ENCODE data around the gene LRRC26.

LRRC26 gene

GRCh38 chr9:137184881-137185660 is 15.2 kb upstream of the LRRC26 start:
- peaks cover 30 to 32% of the 10 kb centered on the region in 2 experiments for H3K4me1 ChIP-seq (ENCODE audit: control insufficient read depth in 1 of 2, insufficient read depth in 1 of 2, low read depth in 1 of 2, low read length in 1 of 2)
- no peak overlapping the region for H3K27ac ChIP-seq
- TF ChIP-seq CTCF (IDR thresholded peaks at IDR 0.05), result no peak
- no peaks in the 10 kb centered on the region for H3K27me3 ChIP-seq
- H3K36me3 ChIP-seq, result peaks cover 77% of the 10 kb centered on the region
- no peak overlapping the region for H3K4me3 ChIP-seq (ENCODE audit: low read depth in 1 of 2, low read length in 1 of 2)
- no peaks in the 10 kb centered on the region for H3K9me3 ChIP-seq

- TF ChIP-seq CTCF (IDR thresholded peaks at IDR 0.05), result no peak
- no peaks in the 10 kb centered on the region for H3K27me3 ChIP-seq
- no peak overlapping the region for H3K27ac ChIP-seq
- H3K4me1 ChIP-seq (ENCODE audit: control insufficient read depth in 1 of 2, insufficient read depth in 1 of 2, low read depth in 1 of 2, low read length in 1 of 2), result peaks cover 21 to 22% of the 10 kb centered on the region in 2 experiments
- H3K36me3 ChIP-seq, result peaks cover 83% of the 10 kb centered on the region
- no peaks in the 10 kb centered on the region for H3K9me3 ChIP-seq
- H3K4me3 ChIP-seq (ENCODE audit: low read depth in 1 of 2, low read length in 1 of 2), result no peak overlapping the region
Observed at GRCh38 chr9:137183980-137184595, 14.2 kb upstream of the LRRC26 start.

GRCh38 chr9:137182836-137183235 is 13.0 kb upstream of the LRRC26 start:
- Histone ChIP-seq H3K27me3 (no peaks in the 10 kb centered on the region), H3K9me3 (no peaks in the 10 kb centered on the region), H3K4me1 (ENCODE audit: control insufficient read depth in 1 of 2, insufficient read depth in 1 of 2, low read depth in 1 of 2, low read length in 1 of 2) (peaks cover 13 to 15% of the 10 kb centered on the region in 2 experiments), H3K27ac (no peak overlapping the region), H3K36me3 (peaks cover 96% of the 10 kb centered on the region), H3K4me3 (ENCODE audit: low read depth in 1 of 2, low read length in 1 of 2) (no peak overlapping the region)
- no peak for TF ChIP-seq CTCF (IDR thresholded peaks at IDR 0.05)

- no peak for TF ChIP-seq CTCF (IDR thresholded peaks at IDR 0.05)
- H3K27ac ChIP-seq, result no peak overlapping the region
- no peak overlapping the region for H3K4me3 ChIP-seq (ENCODE audit: low read depth in 1 of 2, low read length in 1 of 2)
- peaks cover 3 to 4% of the 10 kb centered on the region in 2 experiments for H3K4me1 ChIP-seq (ENCODE audit: control insufficient read depth in 1 of 2, insufficient read depth in 1 of 2, low read depth in 1 of 2, low read length in 1 of 2)
- H3K36me3 ChIP-seq, result peaks cover 100% of the 10 kb centered on the region
- H3K27me3 ChIP-seq, result no peaks in the 10 kb centered on the region
- H3K9me3 ChIP-seq, result no peaks in the 10 kb centered on the region
Observed at GRCh38 chr9:137181680-137182079, 11.8 kb upstream of the LRRC26 start.

- Histone ChIP-seq H3K36me3 (peaks cover 89% of the 10 kb centered on the region), H3K9me3 (no peaks in the 10 kb centered on the region), H3K27me3 (peaks cover 5% of the 10 kb centered on the region), H3K27ac (no peak overlapping the region), H3K4me3 (ENCODE audit: low read depth in 1 of 2, low read length in 1 of 2) (no peak overlapping the region), H3K4me1 (ENCODE audit: control insufficient read depth in 1 of 2, insufficient read depth in 1 of 2, low read depth in 1 of 2, low read length in 1 of 2) (no peaks in the 10 kb centered on the region)
- no peak for TF ChIP-seq CTCF (IDR thresholded peaks at IDR 0.05)
Observed at GRCh38 chr9:137180491-137180890, 10.6 kb upstream of the LRRC26 start.
